GM23338 (cell line): Measurements from ENCODE around the gene TMEM218. TPM values are rescaled to one million over a fixed set of nuclear protein-coding genes. Genes with fewer than 3 reads are reported as not detected.

Source experiments
- ATAC-seq: fragments of 200-7000 bp; cut with Tn5 transposase; 3 replicates; pipeline ENCODE4 v1.9.1; 2020
- DNase-seq: peaks from one replicate; pipeline ENCODE4 v3.0.0-alpha.2; 2015; ENCODE audit warnings: low spot score
- H2AFZ ChIP-seq: fragments of 200-600 bp; sonication (generic); 2 replicates; pipeline ENCODE4 v1.8.0; 2016; ENCODE audit warnings: antibody characterized with exemption, mild to moderate bottlenecking, moderate library complexity
- H3F3A ChIP-seq: fragments of 200-600 bp; sonication (generic); replicated peaks from 2 replicates; pipeline ENCODE4 v1.8.0; 2017; ENCODE audit warnings: antibody characterized with exemption, mixed run types, low read depth
- H3K27ac ChIP-seq: fragments of 200-600 bp; sonication (generic); 2 replicates; pipeline ENCODE4 v1.6.1; 2016; ENCODE audit warnings: low read depth
- H3K27me3 ChIP-seq: fragments of 200-600 bp; sonication (generic); 2 replicates; pipeline ENCODE4 v1.8.0; 2016; ENCODE audit warnings: mild to moderate bottlenecking, mixed run types, moderate library complexity; ENCODE audit not compliant: insufficient read depth
- H3K36me3 ChIP-seq: fragments of 200-600 bp; sonication (generic); 2 replicates; pipeline ENCODE4 v1.8.0; 2016; ENCODE audit warnings: mild to moderate bottlenecking; ENCODE audit not compliant: insufficient read depth
- H3K4me1 ChIP-seq: fragments of 200-600 bp; sonication (generic); 2 replicates; pipeline ENCODE4 v1.8.0; 2016; ENCODE audit warnings: mild to moderate bottlenecking, moderate library complexity; ENCODE audit not compliant: insufficient read depth
- H3K4me2 ChIP-seq: fragments of 200-600 bp; sonication (generic); 2 replicates; pipeline ENCODE4 v1.7.1; 2017; ENCODE audit warnings: mixed run types
- H3K4me3 ChIP-seq: fragments of 200-600 bp; sonication (generic); 2 replicates; pipeline ENCODE4 v1.6.1; 2016; ENCODE audit warnings: mixed run types
- H3K79me2 ChIP-seq: fragments of 200-600 bp; sonication (generic); replicated peaks from 2 replicates; pipeline ENCODE4 v1.8.0; 2017; ENCODE audit warnings: mild to moderate bottlenecking; ENCODE audit not compliant: insufficient read depth
- H3K9me2 ChIP-seq: fragments of 200-600 bp; sonication (generic); 2 replicates; pipeline ENCODE4 v1.8.0; 2017; ENCODE audit not compliant: insufficient read depth
- H4K20me1 ChIP-seq: fragments of 200-600 bp; sonication (generic); replicated peaks from 2 replicates; pipeline ENCODE4 v1.8.0; 2017; ENCODE audit warnings: mild to moderate bottlenecking; ENCODE audit not compliant: insufficient read depth
- H3K27ac Mint-ChIP-seq: 2 replicates; pipeline ENCODE4 v1.8.0; 2020; ENCODE audit warnings: inconsistent platforms, mild to moderate bottlenecking, moderate library complexity, mixed read lengths
- H3K27me3 Mint-ChIP-seq: 3 replicates; pipeline ENCODE4 v1.8.0; 2022; ENCODE audit warnings: low read depth, mild to moderate bottlenecking, moderate library complexity, mixed read lengths, inconsistent platforms; ENCODE audit not compliant: insufficient read depth, poor library complexity
- H3K36me3 Mint-ChIP-seq: 3 replicates; pipeline ENCODE4 v1.8.0; 2021; ENCODE audit warnings: low read depth, mild to moderate bottlenecking, inconsistent platforms, moderate library complexity, mixed read lengths
- H3K4me1 Mint-ChIP-seq: 3 replicates; pipeline ENCODE4 v1.8.0; 2020; ENCODE audit warnings: mild to moderate bottlenecking, inconsistent platforms, mixed read lengths
- H3K4me3 Mint-ChIP-seq: 3 replicates; pipeline ENCODE4 v1.8.0; 2021; ENCODE audit warnings: moderate library complexity, mild to moderate bottlenecking, inconsistent platforms, mixed read lengths
- H3K9me3 Mint-ChIP-seq: 3 replicates; pipeline ENCODE4 v1.8.0; 2020; ENCODE audit warnings: moderate library complexity, mild to moderate bottlenecking, inconsistent platforms, mixed read lengths
- CREB1 ChIP-seq: fragments of 250-450 bp; sonication (Bioruptor Pico); IDR thresholded peaks from 2 replicates; pipeline ENCODE4 v1.5.0; 2020; ENCODE audit warnings: low read depth, mild to moderate bottlenecking, moderate library complexity
- EZH2 ChIP-seq: fragments of 200-600 bp; sonication (generic); IDR thresholded peaks from one replicate; pipeline ENCODE4 v1.8.0; 2017; ENCODE audit warnings: antibody characterized with exemption, mild to moderate bottlenecking, low read depth; ENCODE audit not compliant: unreplicated experiment
- EZH2phosphoT487 ChIP-seq: fragments of 200-600 bp; sonication (generic); IDR thresholded peaks from one replicate; pipeline ENCODE4 v1.8.1; 2018; ENCODE audit warnings: antibody characterized with exemption; ENCODE audit not compliant: unreplicated experiment
- JUNB ChIP-seq: IDR thresholded peaks from one replicate; pipeline ENCODE4 v1.6.1; 2016; ENCODE audit warnings: antibody characterized with exemption; ENCODE audit not compliant: unreplicated experiment
- NANOG ChIP-seq: IDR thresholded peaks from 2 replicates; pipeline ENCODE4 v1.6.1; 2016; ENCODE audit warnings: antibody characterized with exemption, borderline replicate concordance
- POLR2AphosphoS5 ChIP-seq: IDR thresholded peaks from 2 replicates; pipeline ENCODE4 v1.6.1; 2016; ENCODE audit warnings: antibody characterized with exemption, low read depth
- STAT1 ChIP-seq: IDR thresholded peaks from one replicate; pipeline ENCODE4 v1.6.1; 2016; ENCODE audit warnings: antibody characterized with exemption; ENCODE audit not compliant: unreplicated experiment
- ZNF114 ChIP-seq: fragments of 250-450 bp; sonication (Bioruptor Pico); IDR thresholded peaks from 2 replicates; pipeline ENCODE4 v1.5.0; 2020; ENCODE audit warnings: mild to moderate bottlenecking, moderate library complexity
- ZNF331 ChIP-seq: fragments of 250-450 bp; sonication (Bioruptor Pico); IDR thresholded peaks from 2 replicates; pipeline ENCODE4 v1.5.0; 2020; ENCODE audit warnings: low read depth, mild to moderate bottlenecking, moderate library complexity
- polyA plus RNA-seq: library from polyadenylated mRNA; unstranded; fragments of >200 nt; fragmentation: Nextera tagmentation; extraction: Ambion mirVana; gene quantifications from 2 replicates; pipeline ENCODE4 v1.2.1, GENCODE V29; 2016
- total RNA-seq: library from RNA; depleted of rRNA; stranded (reverse); fragments of >200 nt; shearing (Covaris generic); gene quantifications from 2 replicates; pipeline ENCODE4 v1.2.3, GENCODE V29; 2014
- TF ChIP-seq, protein P1 (sequence below): IDR thresholded peaks from one replicate; pipeline ENCODE4 v1.6.1; 2018; ENCODE audit warnings: antibody characterized with exemption; ENCODE audit not compliant: unreplicated experiment
- TF ChIP-seq, protein P2 (sequence below), 2 experiments: fragments of 200-600 bp in 1 of 2; sonication (generic) in 1 of 2; conservative IDR thresholded peaks; 2 replicates each; pipeline versions ENCODE4 v1.5.1 to v1.6.1; 2016 to 2017; ENCODE audit warnings: antibody characterized with exemption in 2 of 2, low read depth in 2 of 2, mild to moderate bottlenecking in 2 of 2, moderate library complexity in 1 of 2
- TF ChIP-seq, protein P3 (sequence below): IDR thresholded peaks from 2 replicates; pipeline ENCODE4 v1.6.1; 2016; ENCODE audit warnings: antibody characterized with exemption
- TF ChIP-seq, protein P4 (sequence below): fragments of 250-450 bp; sonication (Bioruptor Pico); IDR thresholded peaks from 2 replicates; pipeline ENCODE4 v1.5.0; 2020; ENCODE audit warnings: mild to moderate bottlenecking, moderate library complexity

TMEM218 gene
- total and polyA plus RNA-seq, 2 experiments from 2014 or later, result 23.7 to 24.2 TPM

- Mint-ChIP-seq H3K4me3 (no peak overlapping the region), H3K27me3 (no peaks in the 10 kb centered on the region), H3K27ac (no peak overlapping the region), H3K4me1 (no peaks in the 10 kb centered on the region), H3K9me3 (no peaks in the 10 kb centered on the region), H3K36me3 (no peaks in the 10 kb centered on the region)
- Histone ChIP-seq H4K20me1 (no peaks in the 10 kb centered on the region), H3K4me1 (no peaks in the 10 kb centered on the region), H3K27me3 (no peaks in the 10 kb centered on the region; the same call in 1 of the 2 replicates), H3K4me2 (no peak overlapping the region), H3K27ac (no peak overlapping the region), H3F3A (no peaks in the 10 kb centered on the region), H3K9me2 (no peaks in the 10 kb centered on the region), H3K36me3 (no peaks in the 10 kb centered on the region), H2AFZ (no peak overlapping the region), H3K79me2 (no peaks in the 10 kb centered on the region), H3K4me3 (no peak overlapping the region)
- ATAC-seq (no peak), DNase-seq (no peak)
- TF ChIP-seq EZH2phosphoT487 (no peak), ZNF114 (CRISPR knock-in tag) (no peak), JUNB (no peak), ZNF331 (CRISPR knock-in tag) (no peak), CREB1 (CRISPR knock-in tag) (no peak), STAT1 (no peak), NANOG (no peak), EZH2 (no peak), POLR2AphosphoS5 (no peak)
- TF ChIP-seq, protein P1, sequence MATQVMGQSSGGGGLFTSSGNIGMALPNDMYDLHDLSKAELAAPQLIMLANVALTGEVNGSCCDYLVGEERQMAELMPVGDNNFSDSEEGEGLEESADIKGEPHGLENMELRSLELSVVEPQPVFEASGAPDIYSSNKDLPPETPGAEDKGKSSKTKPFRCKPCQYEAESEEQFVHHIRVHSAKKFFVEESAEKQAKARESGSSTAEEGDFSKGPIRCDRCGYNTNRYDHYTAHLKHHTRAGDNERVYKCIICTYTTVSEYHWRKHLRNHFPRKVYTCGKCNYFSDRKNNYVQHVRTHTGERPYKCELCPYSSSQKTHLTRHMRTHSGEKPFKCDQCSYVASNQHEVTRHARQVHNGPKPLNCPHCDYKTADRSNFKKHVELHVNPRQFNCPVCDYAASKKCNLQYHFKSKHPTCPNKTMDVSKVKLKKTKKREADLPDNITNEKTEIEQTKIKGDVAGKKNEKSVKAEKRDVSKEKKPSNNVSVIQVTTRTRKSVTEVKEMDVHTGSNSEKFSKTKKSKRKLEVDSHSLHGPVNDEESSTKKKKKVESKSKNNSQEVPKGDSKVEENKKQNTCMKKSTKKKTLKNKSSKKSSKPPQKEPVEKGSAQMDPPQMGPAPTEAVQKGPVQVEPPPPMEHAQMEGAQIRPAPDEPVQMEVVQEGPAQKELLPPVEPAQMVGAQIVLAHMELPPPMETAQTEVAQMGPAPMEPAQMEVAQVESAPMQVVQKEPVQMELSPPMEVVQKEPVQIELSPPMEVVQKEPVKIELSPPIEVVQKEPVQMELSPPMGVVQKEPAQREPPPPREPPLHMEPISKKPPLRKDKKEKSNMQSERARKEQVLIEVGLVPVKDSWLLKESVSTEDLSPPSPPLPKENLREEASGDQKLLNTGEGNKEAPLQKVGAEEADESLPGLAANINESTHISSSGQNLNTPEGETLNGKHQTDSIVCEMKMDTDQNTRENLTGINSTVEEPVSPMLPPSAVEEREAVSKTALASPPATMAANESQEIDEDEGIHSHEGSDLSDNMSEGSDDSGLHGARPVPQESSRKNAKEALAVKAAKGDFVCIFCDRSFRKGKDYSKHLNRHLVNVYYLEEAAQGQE, result no peak
- TF ChIP-seq, protein P2, sequence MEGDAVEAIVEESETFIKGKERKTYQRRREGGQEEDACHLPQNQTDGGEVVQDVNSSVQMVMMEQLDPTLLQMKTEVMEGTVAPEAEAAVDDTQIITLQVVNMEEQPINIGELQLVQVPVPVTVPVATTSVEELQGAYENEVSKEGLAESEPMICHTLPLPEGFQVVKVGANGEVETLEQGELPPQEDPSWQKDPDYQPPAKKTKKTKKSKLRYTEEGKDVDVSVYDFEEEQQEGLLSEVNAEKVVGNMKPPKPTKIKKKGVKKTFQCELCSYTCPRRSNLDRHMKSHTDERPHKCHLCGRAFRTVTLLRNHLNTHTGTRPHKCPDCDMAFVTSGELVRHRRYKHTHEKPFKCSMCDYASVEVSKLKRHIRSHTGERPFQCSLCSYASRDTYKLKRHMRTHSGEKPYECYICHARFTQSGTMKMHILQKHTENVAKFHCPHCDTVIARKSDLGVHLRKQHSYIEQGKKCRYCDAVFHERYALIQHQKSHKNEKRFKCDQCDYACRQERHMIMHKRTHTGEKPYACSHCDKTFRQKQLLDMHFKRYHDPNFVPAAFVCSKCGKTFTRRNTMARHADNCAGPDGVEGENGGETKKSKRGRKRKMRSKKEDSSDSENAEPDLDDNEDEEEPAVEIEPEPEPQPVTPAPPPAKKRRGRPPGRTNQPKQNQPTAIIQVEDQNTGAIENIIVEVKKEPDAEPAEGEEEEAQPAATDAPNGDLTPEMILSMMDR (conservative IDR thresholded peaks at IDR 0.05; ENCODE audit: low read depth in 2 of 2), result no peak
- TF ChIP-seq, protein P3, sequence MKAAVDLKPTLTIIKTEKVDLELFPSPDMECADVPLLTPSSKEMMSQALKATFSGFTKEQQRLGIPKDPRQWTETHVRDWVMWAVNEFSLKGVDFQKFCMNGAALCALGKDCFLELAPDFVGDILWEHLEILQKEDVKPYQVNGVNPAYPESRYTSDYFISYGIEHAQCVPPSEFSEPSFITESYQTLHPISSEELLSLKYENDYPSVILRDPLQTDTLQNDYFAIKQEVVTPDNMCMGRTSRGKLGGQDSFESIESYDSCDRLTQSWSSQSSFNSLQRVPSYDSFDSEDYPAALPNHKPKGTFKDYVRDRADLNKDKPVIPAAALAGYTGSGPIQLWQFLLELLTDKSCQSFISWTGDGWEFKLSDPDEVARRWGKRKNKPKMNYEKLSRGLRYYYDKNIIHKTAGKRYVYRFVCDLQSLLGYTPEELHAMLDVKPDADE, result no peak
- TF ChIP-seq, protein P4, sequence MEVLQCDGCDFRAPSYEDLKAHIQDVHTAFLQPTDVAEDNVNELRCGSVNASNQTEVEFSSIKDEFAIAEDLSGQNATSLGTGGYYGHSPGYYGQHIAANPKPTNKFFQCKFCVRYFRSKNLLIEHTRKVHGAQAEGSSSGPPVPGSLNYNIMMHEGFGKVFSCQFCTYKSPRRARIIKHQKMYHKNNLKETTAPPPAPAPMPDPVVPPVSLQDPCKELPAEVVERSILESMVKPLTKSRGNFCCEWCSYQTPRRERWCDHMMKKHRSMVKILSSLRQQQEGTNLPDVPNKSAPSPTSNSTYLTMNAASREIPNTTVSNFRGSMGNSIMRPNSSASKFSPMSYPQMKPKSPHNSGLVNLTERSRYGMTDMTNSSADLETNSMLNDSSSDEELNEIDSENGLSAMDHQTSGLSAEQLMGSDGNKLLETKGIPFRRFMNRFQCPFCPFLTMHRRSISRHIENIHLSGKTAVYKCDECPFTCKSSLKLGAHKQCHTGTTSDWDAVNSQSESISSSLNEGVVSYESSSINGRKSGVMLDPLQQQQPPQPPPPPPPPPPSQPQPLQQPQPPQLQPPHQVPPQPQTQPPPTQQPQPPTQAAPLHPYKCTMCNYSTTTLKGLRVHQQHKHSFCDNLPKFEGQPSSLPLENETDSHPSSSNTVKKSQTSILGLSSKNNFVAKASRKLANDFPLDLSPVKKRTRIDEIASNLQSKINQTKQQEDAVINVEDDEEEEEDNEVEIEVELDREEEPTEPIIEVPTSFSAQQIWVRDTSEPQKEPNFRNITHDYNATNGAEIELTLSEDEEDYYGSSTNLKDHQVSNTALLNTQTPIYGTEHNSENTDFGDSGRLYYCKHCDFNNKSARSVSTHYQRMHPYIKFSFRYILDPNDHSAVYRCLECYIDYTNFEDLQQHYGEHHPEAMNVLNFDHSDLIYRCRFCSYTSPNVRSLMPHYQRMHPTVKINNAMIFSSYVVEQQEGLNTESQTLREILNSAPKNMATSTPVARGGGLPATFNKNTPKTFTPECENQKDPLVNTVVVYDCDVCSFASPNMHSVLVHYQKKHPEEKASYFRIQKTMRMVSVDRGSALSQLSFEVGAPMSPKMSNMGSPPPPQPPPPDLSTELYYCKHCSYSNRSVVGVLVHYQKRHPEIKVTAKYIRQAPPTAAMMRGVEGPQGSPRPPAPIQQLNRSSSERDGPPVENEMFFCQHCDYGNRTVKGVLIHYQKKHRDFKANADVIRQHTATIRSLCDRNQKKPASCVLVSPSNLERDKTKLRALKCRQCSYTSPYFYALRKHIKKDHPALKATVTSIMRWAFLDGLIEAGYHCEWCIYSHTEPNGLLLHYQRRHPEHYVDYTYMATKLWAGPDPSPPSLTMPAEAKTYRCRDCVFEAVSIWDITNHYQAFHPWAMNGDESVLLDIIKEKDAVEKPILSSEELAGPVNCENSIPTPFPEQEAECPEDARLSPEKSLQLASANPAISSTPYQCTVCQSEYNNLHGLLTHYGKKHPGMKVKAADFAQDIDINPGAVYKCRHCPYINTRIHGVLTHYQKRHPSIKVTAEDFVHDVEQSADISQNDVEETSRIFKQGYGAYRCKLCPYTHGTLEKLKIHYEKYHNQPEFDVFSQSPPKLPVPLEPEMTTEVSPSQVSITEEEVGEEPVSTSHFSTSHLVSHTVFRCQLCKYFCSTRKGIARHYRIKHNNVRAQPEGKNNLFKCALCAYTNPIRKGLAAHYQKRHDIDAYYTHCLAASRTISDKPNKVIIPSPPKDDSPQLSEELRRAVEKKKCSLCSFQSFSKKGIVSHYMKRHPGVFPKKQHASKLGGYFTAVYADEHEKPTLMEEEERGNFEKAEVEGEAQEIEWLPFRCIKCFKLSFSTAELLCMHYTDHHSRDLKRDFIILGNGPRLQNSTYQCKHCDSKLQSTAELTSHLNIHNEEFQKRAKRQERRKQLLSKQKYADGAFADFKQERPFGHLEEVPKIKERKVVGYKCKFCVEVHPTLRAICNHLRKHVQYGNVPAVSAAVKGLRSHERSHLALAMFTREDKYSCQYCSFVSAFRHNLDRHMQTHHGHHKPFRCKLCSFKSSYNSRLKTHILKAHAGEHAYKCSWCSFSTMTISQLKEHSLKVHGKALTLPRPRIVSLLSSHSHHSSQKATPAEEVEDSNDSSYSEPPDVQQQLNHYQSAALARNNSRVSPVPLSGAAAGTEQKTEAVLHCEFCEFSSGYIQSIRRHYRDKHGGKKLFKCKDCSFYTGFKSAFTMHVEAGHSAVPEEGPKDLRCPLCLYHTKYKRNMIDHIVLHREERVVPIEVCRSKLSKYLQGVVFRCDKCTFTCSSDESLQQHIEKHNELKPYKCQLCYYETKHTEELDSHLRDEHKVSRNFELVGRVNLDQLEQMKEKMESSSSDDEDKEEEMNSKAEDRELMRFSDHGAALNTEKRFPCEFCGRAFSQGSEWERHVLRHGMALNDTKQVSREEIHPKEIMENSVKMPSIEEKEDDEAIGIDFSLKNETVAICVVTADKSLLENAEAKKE, result no peak
Measured at GRCh38 chr11:125053167-125053566, 58.3 kb downstream of the TMEM218 start.
